ENCODE data around the gene CDC37.

The CDC37 gene

DNA sequence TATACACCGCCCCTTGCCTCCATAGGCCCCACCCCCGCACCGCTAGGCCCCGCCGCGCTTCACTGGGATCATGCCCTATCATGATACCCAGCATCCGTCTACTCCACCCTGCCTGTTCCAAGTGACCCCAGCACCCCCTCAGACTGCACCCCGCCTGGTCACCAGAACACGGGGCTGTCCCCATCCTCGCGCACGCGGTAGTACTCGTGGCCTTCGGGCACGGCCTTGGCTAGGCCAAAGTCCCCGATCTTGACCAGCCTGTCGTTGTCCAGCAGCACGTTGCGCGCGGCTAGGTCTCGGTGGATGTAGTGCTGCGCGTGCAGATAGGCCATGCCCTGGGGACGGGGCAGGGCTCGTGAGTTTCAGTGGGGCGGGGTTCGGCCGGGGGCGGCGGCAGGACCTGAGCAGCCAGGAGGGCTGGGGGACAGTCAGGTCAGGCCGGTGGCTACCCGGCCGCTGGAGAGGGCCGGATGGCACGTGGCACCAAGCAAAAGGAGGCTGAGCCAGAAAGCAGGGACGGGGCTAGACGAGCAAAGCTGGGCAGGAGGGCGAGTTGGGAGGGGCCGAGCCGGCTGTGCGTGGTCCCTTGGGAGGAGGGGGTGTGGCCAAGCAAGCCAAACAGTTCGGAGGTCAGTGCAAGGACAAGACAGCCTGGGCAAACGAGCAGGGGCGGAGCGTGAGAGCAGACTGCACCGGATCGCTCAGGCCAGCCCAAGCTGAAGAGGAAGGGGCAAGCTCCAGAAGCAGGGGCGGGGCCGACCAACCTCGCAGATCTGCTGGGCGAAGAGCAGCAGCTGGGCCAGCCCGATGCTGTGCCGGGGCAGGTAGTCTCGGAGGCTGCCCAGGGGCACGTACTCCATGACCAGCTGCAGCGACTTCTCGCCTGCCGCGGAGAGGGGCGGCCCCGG lies 50.3 kb downstream of the CDC37 start:
- ATAC-seq: no peak
- DNase-seq: no peak

DNA sequence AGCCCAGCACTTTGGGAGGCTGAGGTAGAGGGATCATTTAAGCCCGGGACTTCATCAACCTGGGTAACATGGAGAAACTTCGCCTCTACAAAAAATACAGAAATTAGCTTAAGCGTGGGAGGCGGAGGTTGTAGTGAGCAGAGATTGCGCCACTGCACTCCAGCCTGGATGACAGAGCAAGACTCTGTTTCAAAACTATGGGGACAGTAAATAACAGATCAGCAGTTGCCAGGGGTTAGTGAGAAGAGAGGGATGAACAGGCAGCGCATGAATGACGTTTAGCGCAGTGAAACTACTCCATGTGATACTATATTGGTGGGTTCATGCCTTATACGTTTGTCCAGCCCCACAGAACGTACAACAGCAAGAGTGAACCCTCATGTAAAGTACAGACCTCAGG lies 56.8 kb downstream of the CDC37 start:
- ATAC-seq (no peak), DNase-seq (no peak)

DNA sequence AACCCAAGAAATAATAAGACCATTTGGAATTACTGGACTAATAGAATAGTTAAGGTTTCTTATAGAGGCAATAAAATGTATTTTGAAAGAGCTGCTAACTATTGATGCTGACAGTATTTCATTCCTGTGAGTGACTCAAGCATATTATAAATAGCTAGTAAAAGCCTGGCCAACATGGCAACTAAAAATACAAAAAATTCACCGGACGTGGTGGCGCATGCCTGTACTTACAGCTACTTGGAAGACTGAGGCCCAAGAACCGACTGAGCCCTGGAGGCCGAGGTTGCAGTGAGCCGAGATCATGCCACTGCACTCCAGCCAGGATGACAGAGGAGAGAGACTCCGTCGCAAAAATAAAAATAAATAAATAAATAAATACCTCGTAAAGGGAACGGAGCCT lies 58.6 kb downstream of the CDC37 start:
- DNase-seq: no peak
- ATAC-seq: no peak

DNA sequence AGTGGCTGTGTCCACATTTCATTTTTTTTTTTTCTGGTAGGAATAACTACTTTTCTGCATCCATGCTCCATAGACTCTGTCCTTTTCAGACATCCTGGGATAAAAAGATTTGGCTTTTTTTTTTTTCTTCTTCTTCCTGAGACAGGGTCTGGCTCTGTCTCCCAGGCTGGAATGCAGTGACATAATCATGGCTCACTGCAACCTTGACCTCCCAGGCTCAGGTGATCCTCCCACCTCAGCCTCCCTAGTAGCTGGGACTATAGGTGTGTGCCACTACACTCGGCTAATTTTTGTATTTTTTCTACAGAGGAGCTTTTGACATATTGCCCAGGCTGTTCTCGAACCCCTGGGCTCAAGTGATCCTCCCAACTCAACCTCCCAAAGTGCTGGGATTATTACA lies 59.8 kb downstream of the CDC37 start:
- ATAC-seq: no peak
- no peak for DNase-seq

Measured in stimulated activated naive CD8-positive, alpha-beta T cell treated with anti-CD3 and anti-CD28 coated beads, Interleukin-15, Interleukin-2, amounts not matched to agents 100 U/mL and 50 U/mL, for 24 hours (primary cell).